ENCODE measurements around the gene PPARD.
"Not testable (repeated sequence)": the region's sequence is repeated elsewhere in the genome, so short reads cannot be mapped to it uniquely, and the experiment has no call there.

Gene PPARD

DNA sequence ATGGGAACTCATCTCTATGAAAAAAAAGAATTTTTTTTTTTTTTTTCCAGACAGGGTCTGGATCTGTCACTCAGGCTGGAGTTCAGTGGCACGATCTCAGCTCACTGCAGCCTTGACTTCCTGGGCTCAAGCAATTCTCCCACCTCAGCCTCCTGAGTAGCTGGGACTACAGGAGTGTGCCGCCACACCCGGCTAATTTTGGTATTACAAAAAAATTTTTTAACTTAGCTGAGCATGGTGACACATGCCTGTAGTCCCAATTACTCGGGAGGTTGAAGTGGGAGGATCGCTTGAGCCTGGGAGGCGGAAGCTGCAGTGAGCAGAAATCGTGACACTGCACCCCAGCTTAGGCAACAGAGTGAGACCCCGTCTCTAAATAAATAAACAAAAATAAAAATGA lies 37.2 kb upstream of the PPARD start:
- no peak overlapping the region for H3K9ac ChIP-seq (ENCODE audit: low read depth, low read length)
- H3K9me3 ChIP-seq (ENCODE audit: control insufficient read depth, insufficient read depth, low read length), result no peaks in the 10 kb centered on the region
- H3K4me1 ChIP-seq (ENCODE audit: insufficient read depth, low read length), result no peaks in the 10 kb centered on the region
- H3K36me3 ChIP-seq (ENCODE audit: insufficient read depth, low read length), result no peaks in the 10 kb centered on the region

DNA sequence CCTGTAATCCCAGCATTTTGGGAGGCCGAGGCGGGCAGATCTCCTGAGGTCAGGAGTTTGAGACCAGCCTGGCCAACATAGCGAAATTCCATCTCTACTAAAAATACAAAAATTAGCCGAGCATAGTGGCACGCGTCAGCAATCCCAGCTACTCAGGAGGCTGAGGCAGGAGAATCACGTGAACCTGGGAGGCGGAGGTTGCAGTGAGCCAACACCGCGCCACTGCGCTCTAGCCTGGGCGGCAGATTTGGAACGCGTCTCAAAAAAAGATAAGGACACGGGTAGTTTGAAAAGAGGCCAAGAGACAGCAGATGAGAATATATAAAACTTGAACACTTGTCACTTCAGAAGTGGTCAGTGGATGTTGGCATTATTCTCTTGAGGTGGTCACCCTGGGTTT lies 35.2 kb upstream of the PPARD start:
- not testable (repeated sequence) for H3K9ac ChIP-seq (ENCODE audit: low read depth, low read length); H3K9me3 ChIP-seq (ENCODE audit: control insufficient read depth, insufficient read depth, low read length); H3K36me3 ChIP-seq (ENCODE audit: insufficient read depth, low read length); H3K4me1 ChIP-seq (ENCODE audit: insufficient read depth, low read length)

DNA sequence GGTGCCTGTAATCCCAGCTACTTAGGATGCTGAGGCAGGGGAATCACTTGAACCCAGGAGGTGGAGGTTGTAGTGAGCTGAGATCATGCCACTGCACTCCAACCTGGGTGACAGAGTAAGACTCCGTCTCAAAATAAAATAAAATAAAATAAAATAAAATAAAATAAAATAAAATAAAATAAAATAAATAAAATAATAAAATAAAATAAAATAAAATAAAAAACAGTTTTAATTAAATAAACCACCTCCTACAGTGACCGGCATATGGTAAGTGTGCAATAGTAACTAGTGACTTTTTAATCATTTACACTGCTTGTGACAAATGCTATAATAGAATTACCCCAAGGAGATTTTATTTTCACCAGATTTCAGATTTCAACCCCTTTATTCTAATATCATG lies 33.8 kb upstream of the PPARD start:
- not testable (repeated sequence) for H3K4me1 ChIP-seq (ENCODE audit: insufficient read depth, low read length); H3K9me3 ChIP-seq (ENCODE audit: control insufficient read depth, insufficient read depth, low read length); H3K36me3 ChIP-seq (ENCODE audit: insufficient read depth, low read length); H3K9ac ChIP-seq (ENCODE audit: low read depth, low read length)

DNA sequence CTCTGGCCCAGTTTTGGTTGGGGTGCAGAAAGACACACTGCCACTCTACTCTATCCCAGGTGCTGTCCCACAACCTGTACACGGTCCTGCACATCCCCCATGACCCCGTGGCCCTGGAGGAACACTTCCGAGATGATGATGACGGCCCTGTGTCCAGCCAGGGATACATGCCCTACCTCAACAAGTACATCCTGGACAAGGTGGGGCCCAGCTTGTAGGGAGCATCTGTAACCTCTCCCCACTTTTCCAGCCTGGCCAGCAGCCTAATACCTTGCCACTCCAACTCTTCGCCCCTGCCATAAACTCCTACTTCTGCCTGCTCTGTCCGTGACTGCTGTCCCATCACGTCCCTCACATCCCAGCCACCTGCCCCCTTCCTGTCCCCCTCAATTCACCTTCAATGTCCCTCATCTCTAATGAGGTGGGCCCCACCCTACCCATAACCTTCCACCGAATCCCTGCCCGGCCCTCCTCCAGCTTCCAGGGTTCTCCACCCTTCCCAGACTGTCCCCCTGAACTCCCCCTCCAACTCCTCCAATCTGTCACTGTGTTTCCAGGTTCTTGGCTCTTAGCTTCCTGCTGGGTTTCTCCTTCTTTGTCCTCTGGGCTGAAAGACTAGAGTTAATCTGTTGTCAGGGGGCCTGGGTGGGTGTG lies 32.6 kb upstream of the PPARD start:
- Histone ChIP-seq H3K9me3 (ENCODE audit: control insufficient read depth, insufficient read depth, low read length) (no peaks in the 10 kb centered on the region), H3K9ac (ENCODE audit: low read depth, low read length) (no peak overlapping the region), H3K4me1 (ENCODE audit: insufficient read depth, low read length) (no peaks in the 10 kb centered on the region), H3K36me3 (ENCODE audit: insufficient read depth, low read length) (no peaks in the 10 kb centered on the region)

DNA sequence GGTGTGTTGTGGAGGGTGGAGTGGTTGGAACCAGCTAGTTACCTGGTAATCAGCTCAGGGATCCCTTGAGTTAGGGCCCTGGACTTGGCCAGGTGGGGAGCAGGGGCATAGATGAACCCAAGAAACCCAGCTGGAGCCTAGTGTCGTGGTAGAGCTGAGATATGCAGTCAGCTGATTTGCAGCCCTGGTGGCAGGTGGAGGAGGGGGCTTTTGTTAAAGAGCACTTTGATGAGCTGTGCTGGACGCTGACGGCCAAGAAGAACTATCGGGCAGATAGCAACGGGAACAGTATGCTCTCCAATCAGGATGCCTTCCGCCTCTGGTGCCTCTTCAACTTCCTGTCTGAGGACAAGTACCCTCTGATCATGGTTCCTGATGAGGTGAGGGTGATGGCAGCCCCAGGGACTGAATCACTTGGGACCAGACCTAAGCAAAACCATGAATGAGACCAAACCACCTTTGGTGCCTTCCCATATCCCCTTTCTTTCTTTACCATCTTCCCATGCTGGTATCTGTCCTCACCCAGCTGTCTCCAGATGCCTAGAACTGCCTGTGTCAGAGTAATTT lies 32.0 kb upstream of the PPARD start:
- no peak overlapping the region for H3K9ac ChIP-seq (ENCODE audit: low read depth, low read length)
- no peaks in the 10 kb centered on the region for H3K36me3 ChIP-seq (ENCODE audit: insufficient read depth, low read length)
- no peaks in the 10 kb centered on the region for H3K9me3 ChIP-seq (ENCODE audit: control insufficient read depth, insufficient read depth, low read length)
- H3K4me1 ChIP-seq (ENCODE audit: insufficient read depth, low read length), result no peaks in the 10 kb centered on the region

DNA sequence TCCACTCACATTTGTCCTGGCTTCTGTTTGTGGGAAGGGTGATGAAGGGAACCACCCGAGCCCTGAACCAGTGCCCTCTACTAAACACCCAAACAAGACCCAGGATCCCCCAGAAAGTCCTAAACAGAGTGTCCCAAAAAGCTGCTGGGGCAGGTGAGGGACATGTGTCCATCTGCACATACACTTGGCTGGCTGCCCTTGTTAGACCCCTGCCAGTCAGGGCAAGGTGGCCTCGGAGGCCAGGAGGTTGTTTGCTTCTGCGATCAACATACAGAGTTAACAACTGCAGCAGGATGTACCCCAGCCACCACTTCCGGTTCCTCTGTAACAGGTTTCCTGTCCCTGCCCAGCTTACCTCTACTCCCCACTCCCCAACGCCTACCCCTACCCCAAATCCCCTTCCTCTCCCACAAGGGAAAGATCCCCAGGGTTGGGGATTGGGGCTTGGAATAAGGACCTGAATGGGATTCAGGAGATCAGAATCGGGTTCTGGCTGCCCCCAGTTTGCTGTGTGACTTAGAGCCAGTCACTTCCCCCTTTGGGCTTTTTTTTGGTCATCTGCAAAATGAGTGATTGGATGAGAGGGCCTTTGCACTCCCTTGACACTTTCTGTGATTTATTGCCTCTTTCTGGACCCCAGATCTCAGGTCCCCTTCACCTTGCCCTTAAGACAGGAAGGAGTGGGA lies 30.8 kb upstream of the PPARD start:
- no peaks in the 10 kb centered on the region for H3K4me1 ChIP-seq (ENCODE audit: insufficient read depth, low read length)

DNA sequence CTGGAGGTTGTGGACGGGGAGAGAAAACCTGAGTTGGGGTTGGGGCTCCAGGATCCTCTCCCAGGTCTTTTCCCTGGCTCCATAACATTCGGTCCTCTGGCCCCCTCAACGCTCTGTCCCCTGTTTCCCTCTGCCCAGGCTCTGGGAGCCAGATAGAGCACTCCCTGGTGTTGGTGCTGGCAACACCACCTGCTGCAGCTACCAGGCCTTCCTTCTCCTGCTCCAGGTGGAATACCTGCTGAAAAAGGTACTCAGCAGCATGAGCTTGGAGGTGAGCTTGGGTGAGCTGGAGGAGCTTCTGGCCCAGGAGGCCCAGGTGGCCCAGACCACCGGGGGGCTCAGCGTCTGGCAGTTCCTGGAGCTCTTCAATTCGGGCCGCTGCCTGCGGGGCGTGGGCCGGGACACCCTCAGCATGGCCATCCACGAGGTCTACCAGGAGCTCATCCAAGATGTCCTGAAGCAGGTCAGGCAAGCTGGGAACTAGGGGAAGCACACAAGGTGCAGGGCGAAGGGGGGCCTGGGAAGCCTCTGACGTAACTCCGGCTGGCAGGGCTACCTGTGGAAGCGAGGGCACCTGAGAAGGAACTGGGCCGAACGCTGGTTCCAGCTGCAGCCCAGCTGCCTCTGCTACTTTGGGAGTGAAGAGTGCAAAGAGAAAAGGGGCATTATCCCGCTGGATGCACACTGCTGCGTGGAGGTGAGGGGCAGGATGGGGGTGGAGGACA lies 30.1 kb upstream of the PPARD start:
- no peaks in the 10 kb centered on the region for H3K36me3 ChIP-seq (ENCODE audit: insufficient read depth, low read length)
- H3K9me3 ChIP-seq (ENCODE audit: control insufficient read depth, insufficient read depth, low read length), result no peaks in the 10 kb centered on the region
- no peak overlapping the region for H3K9ac ChIP-seq (ENCODE audit: low read depth, low read length)
- no peaks in the 10 kb centered on the region for H3K4me1 ChIP-seq (ENCODE audit: insufficient read depth, low read length)

More for the DNA sequence above, 30.8 kb upstream of the PPARD start:
- no peak overlapping the region for H3K9ac ChIP-seq (ENCODE audit: low read depth, low read length)
- H3K36me3 ChIP-seq (ENCODE audit: insufficient read depth, low read length), result no peaks in the 10 kb centered on the region
- H3K9me3 ChIP-seq (ENCODE audit: control insufficient read depth, insufficient read depth, low read length), result no peaks in the 10 kb centered on the region

DNA sequence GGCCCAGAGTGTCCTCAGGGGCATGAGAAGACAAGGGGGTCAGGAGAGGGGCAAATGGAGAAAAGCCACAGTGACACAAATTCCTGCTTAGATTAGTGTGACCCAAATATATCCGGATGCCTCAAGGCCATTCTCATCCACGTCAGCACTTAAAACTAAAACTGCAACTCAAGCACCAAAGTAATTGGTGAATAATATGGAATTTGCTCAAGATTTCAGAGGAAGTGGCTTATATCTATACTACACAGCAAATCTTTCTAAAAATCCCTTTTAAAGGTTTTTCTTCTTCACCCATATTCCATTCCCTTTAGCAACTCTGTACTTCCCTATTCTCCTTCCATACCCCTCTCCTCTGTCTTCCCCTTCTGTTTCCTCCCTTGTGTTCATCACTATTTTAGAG lies 29.6 kb upstream of the PPARD start:
- no peak overlapping the region for H3K9ac ChIP-seq (ENCODE audit: low read depth, low read length)
- no peaks in the 10 kb centered on the region for H3K9me3 ChIP-seq (ENCODE audit: control insufficient read depth, insufficient read depth, low read length)
- no peaks in the 10 kb centered on the region for H3K4me1 ChIP-seq (ENCODE audit: insufficient read depth, low read length)
- H3K36me3 ChIP-seq (ENCODE audit: insufficient read depth, low read length), result no peaks in the 10 kb centered on the region

DNA sequence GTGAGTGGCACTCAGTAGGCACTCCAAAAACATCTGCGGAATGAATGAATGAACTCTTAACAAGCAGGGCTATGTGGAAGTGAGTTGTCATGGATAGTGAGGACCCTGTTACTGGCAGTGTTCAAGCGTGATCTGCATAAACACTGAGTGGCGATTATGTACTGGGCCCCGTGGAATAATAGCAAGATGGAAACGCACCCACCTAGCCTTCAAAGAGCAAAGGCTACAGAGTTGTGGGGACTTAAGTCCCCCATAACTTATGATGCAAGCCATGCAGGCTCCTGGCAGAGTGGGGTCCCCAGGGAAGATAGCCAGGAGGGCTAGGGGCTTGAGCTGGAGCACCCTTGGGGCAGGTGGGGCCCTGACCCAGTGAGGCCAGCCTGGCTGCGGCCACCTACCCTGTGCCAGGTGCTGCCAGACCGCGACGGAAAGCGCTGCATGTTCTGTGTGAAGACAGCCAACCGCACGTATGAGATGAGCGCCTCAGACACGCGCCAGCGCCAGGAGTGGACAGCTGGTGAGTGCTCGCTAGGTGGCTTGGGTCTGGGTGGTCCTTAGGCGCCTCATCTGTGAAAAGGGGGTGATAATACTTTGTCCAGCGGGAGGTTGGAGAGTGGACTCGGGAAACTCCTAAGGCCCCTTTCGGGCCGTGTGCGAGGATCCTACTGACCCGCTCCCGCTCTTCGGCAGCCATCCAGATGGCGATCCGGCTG lies 24.7 kb upstream of the PPARD start:
- Histone ChIP-seq H3K9ac (ENCODE audit: low read depth, low read length) (peak overlapping the region; percentile 50), H3K36me3 (ENCODE audit: insufficient read depth, low read length) (no peaks in the 10 kb centered on the region)

DNA sequence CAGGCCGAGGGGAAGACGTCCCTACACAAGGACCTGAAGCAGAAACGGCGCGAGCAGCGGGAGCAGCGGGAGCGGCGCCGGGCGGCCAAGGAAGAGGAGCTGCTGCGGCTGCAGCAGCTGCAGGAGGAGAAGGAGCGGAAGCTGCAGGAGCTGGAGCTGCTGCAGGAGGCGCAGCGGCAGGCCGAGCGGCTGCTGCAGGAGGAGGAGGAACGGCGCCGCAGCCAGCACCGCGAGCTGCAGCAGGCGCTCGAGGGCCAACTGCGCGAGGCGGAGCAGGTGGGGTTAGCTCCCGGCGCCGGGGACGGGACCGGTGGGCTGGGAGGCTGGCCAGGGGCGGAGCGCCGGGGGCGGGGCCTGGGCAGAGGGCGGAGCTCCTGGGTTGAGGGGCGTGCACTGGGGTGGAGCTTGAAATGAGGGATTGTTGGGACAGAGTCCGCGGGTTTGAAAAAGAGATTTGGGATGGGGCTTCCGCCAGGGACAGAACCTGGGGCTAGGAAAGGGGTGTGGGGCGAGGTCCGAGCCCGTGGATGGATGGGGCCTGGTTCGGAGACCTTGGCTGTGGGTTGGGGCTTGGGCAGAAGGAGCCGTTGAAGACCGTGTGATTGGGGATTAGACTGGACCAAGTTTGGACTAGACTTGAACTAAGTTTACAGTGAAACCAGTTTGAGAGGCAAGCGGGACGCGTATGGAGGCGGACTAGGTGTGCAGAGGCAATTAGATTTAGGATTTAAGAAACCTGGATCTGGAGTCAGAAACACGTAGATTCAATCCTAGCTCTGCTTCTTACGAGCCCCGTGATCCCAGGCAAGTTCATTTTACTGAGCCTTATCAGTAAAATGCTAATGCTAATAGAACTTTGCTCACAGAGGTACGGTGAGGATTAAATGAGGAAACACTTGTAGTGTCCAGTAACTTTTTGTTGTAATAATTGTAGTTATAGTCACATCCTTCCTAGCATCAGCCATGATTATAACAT lies 23.9 kb upstream of the PPARD start:
- Histone ChIP-seq H3K4me1 (ENCODE audit: insufficient read depth, low read length) (no peaks in the 10 kb centered on the region), H3K9ac (ENCODE audit: low read depth, low read length) (peak overlapping the region; percentile 50), H3K9me3 (ENCODE audit: control insufficient read depth, insufficient read depth, low read length) (no peaks in the 10 kb centered on the region), H3K36me3 (ENCODE audit: insufficient read depth, low read length) (no peaks in the 10 kb centered on the region)

More for the DNA sequence above, 24.7 kb upstream of the PPARD start:
- no peaks in the 10 kb centered on the region for H3K9me3 ChIP-seq (ENCODE audit: control insufficient read depth, insufficient read depth, low read length)
- no peaks in the 10 kb centered on the region for H3K4me1 ChIP-seq (ENCODE audit: insufficient read depth, low read length)

DNA sequence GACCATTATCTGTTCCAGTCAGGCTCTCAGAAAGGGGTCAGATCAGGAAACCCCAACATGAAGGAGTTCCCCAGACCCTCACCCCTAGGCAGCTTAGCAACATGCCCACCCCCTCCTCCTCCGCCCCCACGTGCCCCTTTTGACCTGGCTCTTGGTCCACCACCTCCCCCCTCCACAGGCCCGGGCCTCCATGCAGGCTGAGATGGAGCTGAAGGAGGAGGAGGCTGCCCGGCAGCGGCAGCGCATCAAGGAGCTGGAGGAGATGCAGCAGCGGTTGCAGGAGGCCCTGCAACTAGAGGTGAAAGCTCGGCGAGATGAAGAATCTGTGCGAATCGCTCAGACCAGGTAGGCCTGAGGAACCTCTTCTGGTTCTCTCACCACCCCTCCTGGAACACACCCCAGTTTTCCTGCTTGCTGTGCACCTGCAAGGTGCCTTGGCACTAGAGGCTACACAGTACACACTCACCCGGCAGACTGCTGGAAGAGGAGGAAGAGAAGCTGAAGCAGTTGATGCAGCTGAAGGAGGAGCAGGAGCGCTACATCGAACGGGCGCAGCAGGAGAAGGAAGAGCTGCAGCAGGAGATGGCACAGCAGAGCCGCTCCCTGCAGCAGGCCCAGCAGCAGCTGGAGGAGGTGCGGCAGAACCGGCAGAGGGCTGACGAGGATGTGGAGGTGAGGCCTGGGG lies 22.9 kb upstream of the PPARD start:
- Histone ChIP-seq H3K4me1 (ENCODE audit: insufficient read depth, low read length) (no peaks in the 10 kb centered on the region), H3K36me3 (ENCODE audit: insufficient read depth, low read length) (no peaks in the 10 kb centered on the region)

DNA sequence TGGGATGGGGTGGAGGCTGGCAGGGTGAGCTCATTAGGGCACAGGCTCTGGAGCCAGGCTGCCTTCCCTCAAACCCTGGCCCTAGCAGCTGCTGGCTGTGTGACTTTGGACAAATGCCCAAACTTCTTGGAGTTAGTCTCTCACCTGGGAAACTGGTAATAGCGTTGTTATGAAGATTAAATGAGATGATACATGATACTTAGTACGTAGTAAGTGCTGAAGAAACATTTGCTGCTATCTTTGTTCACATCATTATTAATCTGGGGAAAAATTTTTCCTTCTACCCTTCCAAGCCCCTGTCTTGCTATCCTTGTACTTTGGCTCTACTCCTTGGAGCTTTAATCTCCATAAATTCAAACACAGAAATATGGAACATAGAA lies 22.3 kb upstream of the PPARD start:
- no peaks in the 10 kb centered on the region for H3K36me3 ChIP-seq (ENCODE audit: insufficient read depth, low read length)
- H3K9me3 ChIP-seq (ENCODE audit: control insufficient read depth, insufficient read depth, low read length), result no peaks in the 10 kb centered on the region
- no peaks in the 10 kb centered on the region for H3K4me1 ChIP-seq (ENCODE audit: insufficient read depth, low read length)
- no peak overlapping the region for H3K9ac ChIP-seq (ENCODE audit: low read depth, low read length)

More for the DNA sequence above, 22.9 kb upstream of the PPARD start:
- Histone ChIP-seq H3K9ac (ENCODE audit: low read depth, low read length) (no peak overlapping the region), H3K9me3 (ENCODE audit: control insufficient read depth, insufficient read depth, low read length) (no peaks in the 10 kb centered on the region)

DNA sequence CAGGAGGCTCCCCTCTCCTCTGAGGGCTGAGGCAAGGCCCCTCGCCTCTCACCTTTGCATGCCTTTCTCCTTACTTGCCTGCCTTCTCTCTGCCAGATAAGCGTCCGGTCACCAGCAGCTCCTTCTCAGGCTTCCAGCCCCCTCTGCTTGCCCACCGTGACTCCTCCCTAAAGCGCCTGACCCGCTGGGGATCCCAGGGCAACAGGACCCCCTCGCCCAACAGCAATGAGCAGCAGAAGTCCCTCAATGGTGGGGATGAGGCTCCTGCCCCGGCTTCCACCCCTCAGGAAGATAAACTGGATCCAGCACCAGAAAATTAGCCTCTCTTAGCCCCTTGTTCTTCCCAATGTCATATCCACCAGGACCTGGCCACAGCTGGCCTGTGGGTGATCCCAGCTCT lies 21.3 kb upstream of the PPARD start:
- Histone ChIP-seq H3K9ac (ENCODE audit: low read depth, low read length) (no peak overlapping the region), H3K9me3 (ENCODE audit: control insufficient read depth, insufficient read depth, low read length) (no peaks in the 10 kb centered on the region), H3K36me3 (ENCODE audit: insufficient read depth, low read length) (no peaks in the 10 kb centered on the region), H3K4me1 (ENCODE audit: insufficient read depth, low read length) (no peaks in the 10 kb centered on the region)
